ENCODE measurements around the gene LRP6.

The LRP6 gene

DNA sequence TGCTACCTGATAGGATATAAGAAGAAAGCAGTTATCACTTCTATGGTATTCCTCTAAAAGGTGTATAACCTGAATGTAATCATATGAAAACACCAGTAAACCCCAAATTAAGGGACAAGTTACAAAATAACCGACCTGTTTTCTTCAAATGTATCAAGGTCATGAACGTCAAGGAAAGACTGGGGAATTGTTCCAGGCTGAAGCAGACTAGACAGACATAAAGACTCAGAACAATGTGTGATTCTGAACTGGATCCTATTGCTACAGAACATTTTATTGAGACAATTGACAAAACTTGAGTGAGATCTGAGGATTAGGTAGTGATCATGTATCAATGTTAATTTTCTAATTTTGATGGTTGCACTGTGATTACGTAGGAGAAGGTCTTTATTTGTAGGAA, 15.4 kb upstream of the LRP6 start:
- Histone ChIP-seq H3K9ac (ENCODE audit: low read depth, low read length) (no peak overlapping the region), H3K27me3 (ENCODE audit: control insufficient read depth, insufficient read depth, low read length) (no peaks in the 10 kb centered on the region), H3K4me1 (ENCODE audit: control insufficient read depth, insufficient read depth, low read length) (peaks cover 22% of the 10 kb centered on the region), H3K36me3 (ENCODE audit: control insufficient read depth, insufficient read depth, low read length) (no peaks in the 10 kb centered on the region), H3K9me3 (ENCODE audit: control insufficient read depth, insufficient read depth, low read length) (no peaks in the 10 kb centered on the region), H3K4me3 (ENCODE audit: low read depth, low read length) (no peak overlapping the region)

DNA sequence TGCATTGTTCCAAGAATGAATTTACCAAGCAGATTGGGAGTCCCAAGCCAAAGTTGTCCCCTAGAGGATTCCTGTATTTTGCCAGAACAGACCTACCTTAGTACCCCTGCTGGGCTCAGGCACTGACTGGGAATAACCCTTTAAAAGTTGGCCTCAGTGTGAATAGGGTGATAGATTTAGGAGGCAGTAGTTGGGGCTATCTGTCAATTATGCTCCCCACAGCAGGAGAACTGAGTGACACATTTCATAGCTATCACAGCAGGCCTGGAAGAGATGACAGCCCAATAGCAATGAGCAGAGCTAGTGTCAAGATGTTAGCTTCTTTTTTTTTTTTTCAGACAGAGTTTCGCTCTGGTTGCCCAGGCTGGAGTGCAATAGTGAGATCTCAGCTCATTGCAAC, 14.3 kb upstream of the LRP6 start:
- Histone ChIP-seq H3K4me1 (ENCODE audit: control insufficient read depth, insufficient read depth, low read length) (peaks cover 22% of the 10 kb centered on the region), H3K9me3 (ENCODE audit: control insufficient read depth, insufficient read depth, low read length) (no peaks in the 10 kb centered on the region), H3K36me3 (ENCODE audit: control insufficient read depth, insufficient read depth, low read length) (no peaks in the 10 kb centered on the region), H3K4me3 (ENCODE audit: low read depth, low read length) (no peak overlapping the region), H3K9ac (ENCODE audit: low read depth, low read length) (no peak overlapping the region), H3K27me3 (ENCODE audit: control insufficient read depth, insufficient read depth, low read length) (no peaks in the 10 kb centered on the region)

DNA sequence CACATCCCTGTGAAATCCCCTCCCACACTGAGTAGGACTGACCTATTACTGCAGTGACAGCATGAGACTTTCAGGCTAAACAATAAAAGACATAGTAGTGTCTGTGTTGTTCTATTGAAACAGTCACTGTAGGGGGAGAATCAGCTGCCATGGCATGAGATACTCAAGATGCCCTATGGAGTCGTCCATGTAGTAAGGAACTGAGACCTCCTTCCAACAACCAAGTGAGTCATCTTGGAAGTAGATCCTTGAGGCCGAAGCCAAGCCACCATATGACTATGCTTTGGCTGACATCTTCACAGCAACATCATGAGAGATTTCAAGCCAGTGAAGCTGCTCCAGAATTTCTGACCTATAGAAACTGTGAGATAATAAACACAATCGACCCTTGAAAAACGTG, 12.1 kb upstream of the LRP6 start:
- no peaks in the 10 kb centered on the region for H3K9me3 ChIP-seq (ENCODE audit: control insufficient read depth, insufficient read depth, low read length)
- H3K4me3 ChIP-seq (ENCODE audit: low read depth, low read length), result no peak overlapping the region
- peaks cover 19% of the 10 kb centered on the region for H3K4me1 ChIP-seq (ENCODE audit: control insufficient read depth, insufficient read depth, low read length)
- H3K36me3 ChIP-seq (ENCODE audit: control insufficient read depth, insufficient read depth, low read length), result no peaks in the 10 kb centered on the region
- no peak overlapping the region for H3K9ac ChIP-seq (ENCODE audit: low read depth, low read length)
- H3K27me3 ChIP-seq (ENCODE audit: control insufficient read depth, insufficient read depth, low read length), result no peaks in the 10 kb centered on the region

DNA sequence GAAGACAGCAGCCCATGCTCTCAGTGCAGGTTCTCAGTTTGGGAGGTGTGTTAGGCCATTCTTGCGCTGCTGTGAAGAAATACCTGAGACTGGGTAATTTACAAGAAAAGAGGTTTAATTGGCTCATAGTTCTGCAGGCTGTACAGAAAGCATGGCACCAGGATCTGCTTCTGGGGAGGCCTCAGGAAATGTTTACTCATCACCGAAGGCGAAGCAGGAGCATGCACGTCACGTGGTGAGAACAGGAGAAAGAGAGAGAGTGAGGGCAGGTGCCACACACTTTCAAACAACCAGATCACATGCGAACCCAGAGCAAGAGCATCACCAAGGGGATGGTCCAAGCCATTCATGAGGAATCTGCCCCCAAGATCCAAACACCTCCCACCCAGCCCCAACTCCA, 9.0 kb upstream of the LRP6 start:
- H3K27me3 ChIP-seq (ENCODE audit: control insufficient read depth, insufficient read depth, low read length), result no peaks in the 10 kb centered on the region
- peaks cover 7% of the 10 kb centered on the region for H3K4me1 ChIP-seq (ENCODE audit: control insufficient read depth, insufficient read depth, low read length)
- H3K9me3 ChIP-seq (ENCODE audit: control insufficient read depth, insufficient read depth, low read length), result no peaks in the 10 kb centered on the region
- H3K36me3 ChIP-seq (ENCODE audit: control insufficient read depth, insufficient read depth, low read length), result no peaks in the 10 kb centered on the region
- H3K4me3 ChIP-seq (ENCODE audit: low read depth, low read length), result no peak overlapping the region
- no peak overlapping the region for H3K9ac ChIP-seq (ENCODE audit: low read depth, low read length)

DNA sequence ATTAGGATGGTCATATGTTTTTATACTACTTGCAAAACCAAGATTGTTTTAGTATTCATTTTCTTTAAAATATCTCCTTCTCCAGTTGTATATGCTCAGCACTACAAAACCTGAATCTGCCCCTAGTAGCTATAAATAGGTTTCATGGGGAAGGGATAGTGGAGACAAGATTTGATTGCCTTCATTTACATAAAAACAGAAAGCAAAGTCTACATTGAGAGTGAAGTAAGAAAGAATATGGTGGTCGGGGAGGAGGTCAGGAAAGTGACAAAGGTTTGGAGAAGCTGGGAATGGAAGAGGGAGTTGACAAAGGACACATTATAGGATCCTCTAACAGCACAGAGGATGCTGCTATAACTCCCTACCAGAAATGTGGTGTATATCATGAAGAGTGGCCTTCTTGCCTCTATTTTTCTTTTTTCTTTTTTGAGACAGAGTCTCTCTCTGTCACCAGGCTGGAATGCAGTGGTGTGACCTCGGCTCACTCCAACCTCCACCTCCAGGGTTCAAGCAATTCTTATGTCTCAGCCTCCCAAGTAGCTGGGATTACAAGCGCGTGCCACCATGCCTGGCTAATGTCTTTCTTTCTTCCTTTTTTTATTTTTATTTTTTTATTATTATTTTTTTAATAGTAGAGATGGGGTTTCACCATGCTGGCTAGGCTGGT, 6.6 kb upstream of the LRP6 start:
- no peaks in the 10 kb centered on the region for H3K36me3 ChIP-seq (ENCODE audit: control insufficient read depth, insufficient read depth, low read length)
- no peaks in the 10 kb centered on the region for H3K9me3 ChIP-seq (ENCODE audit: control insufficient read depth, insufficient read depth, low read length)
- H3K9ac ChIP-seq (ENCODE audit: low read depth, low read length), result no peak overlapping the region

DNA sequence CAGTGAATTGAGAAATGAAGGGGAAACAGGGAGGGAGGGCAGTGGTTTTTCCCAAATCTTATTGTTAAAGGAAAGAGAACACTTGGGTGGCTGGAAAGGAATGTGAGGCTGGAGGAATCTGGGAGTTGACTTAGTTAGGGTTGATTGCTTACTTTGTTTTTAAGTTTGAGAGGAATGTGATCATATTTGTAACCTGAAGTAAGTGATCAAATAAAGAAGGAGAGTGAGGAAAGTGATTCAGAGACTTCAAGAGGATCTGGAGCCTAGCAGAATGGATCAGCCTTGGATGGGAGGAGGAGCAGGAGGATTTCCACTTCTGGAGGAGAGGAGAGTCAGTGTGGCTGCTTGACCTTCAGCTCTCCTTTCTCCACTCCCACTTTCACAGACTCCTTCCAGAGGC, 6.0 kb upstream of the LRP6 start:
- H3K9me3 ChIP-seq (ENCODE audit: control insufficient read depth, insufficient read depth, low read length), result no peaks in the 10 kb centered on the region
- no peak overlapping the region for H3K4me3 ChIP-seq (ENCODE audit: low read depth, low read length)
- H3K9ac ChIP-seq (ENCODE audit: low read depth, low read length), result no peak overlapping the region
- no peaks in the 10 kb centered on the region for H3K36me3 ChIP-seq (ENCODE audit: control insufficient read depth, insufficient read depth, low read length)
- H3K27me3 ChIP-seq (ENCODE audit: control insufficient read depth, insufficient read depth, low read length), result no peaks in the 10 kb centered on the region
- peaks cover 6% of the 10 kb centered on the region for H3K4me1 ChIP-seq (ENCODE audit: control insufficient read depth, insufficient read depth, low read length)

More for the DNA sequence above, 6.6 kb upstream of the LRP6 start:
- Histone ChIP-seq H3K27me3 (ENCODE audit: control insufficient read depth, insufficient read depth, low read length) (no peaks in the 10 kb centered on the region), H3K4me3 (ENCODE audit: low read depth, low read length) (no peak overlapping the region), H3K4me1 (ENCODE audit: control insufficient read depth, insufficient read depth, low read length) (peaks cover 4% of the 10 kb centered on the region)

DNA sequence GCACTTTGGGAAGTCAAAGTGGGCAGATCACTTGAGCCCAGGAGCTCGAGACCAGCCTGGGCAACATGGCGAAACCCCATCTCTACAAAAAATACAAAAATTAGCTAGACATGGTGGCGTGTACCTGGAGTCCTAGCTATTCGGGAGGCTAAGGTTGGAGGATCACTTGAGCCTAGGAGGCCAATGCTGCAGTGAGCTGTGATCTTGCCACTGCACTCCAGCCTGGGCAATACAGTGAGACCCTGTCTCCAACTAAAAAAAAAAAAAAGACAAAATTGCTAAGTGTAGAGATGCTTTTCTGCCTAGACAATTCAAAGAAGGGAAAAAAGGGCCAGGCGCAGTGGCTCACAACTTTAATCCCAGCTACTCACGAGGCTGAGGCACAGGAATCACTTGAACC, 3.4 kb upstream of the LRP6 start:
- no peaks in the 10 kb centered on the region for H3K27me3 ChIP-seq (ENCODE audit: control insufficient read depth, insufficient read depth, low read length)
- no peak overlapping the region for H3K4me3 ChIP-seq (ENCODE audit: low read depth, low read length)
- no peaks in the 10 kb centered on the region for H3K36me3 ChIP-seq (ENCODE audit: control insufficient read depth, insufficient read depth, low read length)
- no peak overlapping the region for H3K9ac ChIP-seq (ENCODE audit: low read depth, low read length)
- peaks cover 7% of the 10 kb centered on the region for H3K4me1 ChIP-seq (ENCODE audit: control insufficient read depth, insufficient read depth, low read length)
- no peaks in the 10 kb centered on the region for H3K9me3 ChIP-seq (ENCODE audit: control insufficient read depth, insufficient read depth, low read length)

DNA sequence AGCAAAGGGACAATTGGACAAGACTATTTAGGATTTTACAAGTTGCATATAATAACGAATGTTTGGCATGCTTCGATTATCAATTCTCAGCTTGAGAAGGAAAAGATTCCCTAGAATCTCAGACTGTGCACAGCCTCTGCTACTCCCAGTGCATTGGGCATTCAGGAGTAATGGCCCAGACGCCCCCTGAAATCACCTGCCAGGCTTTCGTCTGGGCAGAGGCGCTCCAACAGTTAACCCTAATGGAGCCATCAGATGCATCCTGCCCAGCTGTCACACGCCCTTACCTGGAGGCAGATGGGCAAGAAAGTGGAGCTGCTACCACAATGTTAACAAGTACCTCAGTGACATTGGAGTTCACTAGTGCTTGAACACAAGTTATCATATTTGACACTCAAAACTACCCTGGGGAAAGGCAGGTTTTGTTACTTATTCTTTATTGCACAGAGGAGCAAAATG, 927 bp upstream of the LRP6 start:
- H3K9ac ChIP-seq (ENCODE audit: low read depth, low read length), result peak overlapping the region; percentile 99

DNA sequence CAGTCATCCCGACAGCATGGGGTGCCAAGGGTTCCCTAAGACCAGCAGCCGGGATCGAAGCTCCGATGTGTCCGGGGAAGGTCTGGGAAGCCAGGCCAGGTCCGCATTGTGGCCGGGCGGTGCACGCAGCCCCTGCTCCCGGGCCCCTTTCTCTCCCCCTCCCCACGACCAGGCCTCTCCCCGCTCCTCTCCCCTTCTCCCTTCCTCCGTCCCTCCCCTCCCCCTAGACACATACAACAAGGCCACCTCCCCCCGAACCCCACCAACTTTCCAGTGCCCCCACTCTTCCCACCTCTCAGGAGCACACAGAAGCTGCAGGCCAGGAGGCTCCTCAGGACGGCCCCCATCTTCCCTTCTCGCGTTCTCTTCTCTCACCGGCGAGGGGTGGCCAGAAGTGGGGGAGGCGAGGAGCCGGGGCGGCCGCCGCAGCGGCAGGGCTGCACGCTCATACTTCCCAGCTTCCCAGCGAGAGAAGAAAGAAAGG, 413 bp downstream of the LRP6 start:
- Histone ChIP-seq H3K9me3 (ENCODE audit: control insufficient read depth, insufficient read depth, low read length) (no peaks in the 10 kb centered on the region), H3K4me3 (ENCODE audit: low read depth, low read length) (peak overlapping the region; percentile 92), H3K4me1 (ENCODE audit: control insufficient read depth, insufficient read depth, low read length) (peaks cover 8% of the 10 kb centered on the region), H3K36me3 (ENCODE audit: control insufficient read depth, insufficient read depth, low read length) (no peaks in the 10 kb centered on the region), H3K27me3 (ENCODE audit: control insufficient read depth, insufficient read depth, low read length) (no peaks in the 10 kb centered on the region), H3K9ac (ENCODE audit: low read depth, low read length) (peak overlapping the region; percentile 99)

More for the DNA sequence above, 927 bp upstream of the LRP6 start:
- H3K27me3 ChIP-seq (ENCODE audit: control insufficient read depth, insufficient read depth, low read length), result no peaks in the 10 kb centered on the region
- peak overlapping the region; percentile 92 for H3K4me3 ChIP-seq (ENCODE audit: low read depth, low read length)
- H3K9me3 ChIP-seq (ENCODE audit: control insufficient read depth, insufficient read depth, low read length), result no peaks in the 10 kb centered on the region
- H3K4me1 ChIP-seq (ENCODE audit: control insufficient read depth, insufficient read depth, low read length), result peaks cover 11% of the 10 kb centered on the region
- H3K36me3 ChIP-seq (ENCODE audit: control insufficient read depth, insufficient read depth, low read length), result no peaks in the 10 kb centered on the region

DNA sequence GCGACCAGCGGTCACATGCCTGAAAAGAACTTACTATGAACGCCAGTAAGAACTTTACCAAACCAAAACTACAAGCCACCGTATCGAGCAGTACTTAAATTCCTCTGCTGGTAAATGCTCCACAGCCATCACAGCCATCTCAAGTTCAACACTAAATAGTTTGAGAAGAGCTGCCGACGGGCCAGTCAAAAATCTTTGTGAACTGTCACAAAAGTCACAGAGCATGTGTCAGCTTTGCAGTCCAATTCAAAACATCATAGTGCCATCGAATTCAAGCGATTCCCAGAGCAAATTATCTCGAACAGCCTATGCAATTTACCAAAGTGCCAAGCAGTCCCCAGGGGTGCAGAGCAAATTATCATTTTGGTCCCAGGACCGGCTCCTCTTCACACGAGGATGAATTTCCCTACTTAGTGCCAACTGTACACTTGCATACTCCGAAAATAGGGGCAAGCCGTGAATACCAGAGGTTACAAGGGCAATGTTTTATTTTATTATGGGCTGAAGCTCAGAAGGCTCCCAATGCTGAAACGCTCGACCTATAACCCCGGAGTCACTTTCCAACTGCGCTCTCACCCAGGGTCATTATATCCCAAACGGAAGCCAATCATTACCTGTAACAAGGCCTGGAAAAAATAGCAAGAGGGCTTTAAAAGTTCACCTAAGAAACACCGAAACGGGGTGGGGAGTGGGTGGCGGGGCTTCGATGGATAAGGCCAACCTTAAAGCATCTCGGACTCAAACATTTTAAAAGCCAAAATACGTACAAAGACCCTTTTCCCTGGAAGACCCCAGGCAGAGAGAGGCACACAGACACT, 1.1 kb downstream of the LRP6 start:
- Histone ChIP-seq H3K27me3 (ENCODE audit: control insufficient read depth, insufficient read depth, low read length) (no peaks in the 10 kb centered on the region), H3K36me3 (ENCODE audit: control insufficient read depth, insufficient read depth, low read length) (no peaks in the 10 kb centered on the region), H3K4me3 (ENCODE audit: low read depth, low read length) (peak overlapping the region; percentile 92), H3K9ac (ENCODE audit: low read depth, low read length) (peak overlapping the region; percentile 99), H3K4me1 (ENCODE audit: control insufficient read depth, insufficient read depth, low read length) (peaks cover 8% of the 10 kb centered on the region), H3K9me3 (ENCODE audit: control insufficient read depth, insufficient read depth, low read length) (no peaks in the 10 kb centered on the region)

DNA sequence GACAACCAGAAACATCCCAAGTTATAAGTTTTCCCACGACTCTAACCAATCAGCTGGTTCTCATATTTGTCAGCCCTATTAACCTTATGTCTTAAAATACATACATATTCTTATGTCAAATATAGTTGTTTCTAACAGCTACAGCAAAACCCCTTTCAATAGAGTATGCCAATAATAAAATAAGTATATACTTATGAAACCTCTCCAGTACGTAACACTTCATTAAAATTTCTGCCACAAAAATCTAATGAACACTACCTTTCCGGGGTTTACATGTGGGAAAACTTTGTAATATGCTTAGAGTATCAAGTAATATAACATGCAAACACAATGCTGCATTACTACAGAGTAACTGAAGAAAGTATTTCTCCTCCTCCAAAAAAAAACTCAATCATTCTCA, 1.8 kb downstream of the LRP6 start:
- no peaks in the 10 kb centered on the region for H3K9me3 ChIP-seq (ENCODE audit: control insufficient read depth, insufficient read depth, low read length)
- H3K4me1 ChIP-seq (ENCODE audit: control insufficient read depth, insufficient read depth, low read length), result peaks cover 8% of the 10 kb centered on the region
- no peaks in the 10 kb centered on the region for H3K27me3 ChIP-seq (ENCODE audit: control insufficient read depth, insufficient read depth, low read length)
- H3K36me3 ChIP-seq (ENCODE audit: control insufficient read depth, insufficient read depth, low read length), result no peaks in the 10 kb centered on the region
- peak overlapping the region; percentile 92 for H3K4me3 ChIP-seq (ENCODE audit: low read depth, low read length)
- H3K9ac ChIP-seq (ENCODE audit: low read depth, low read length), result no peak overlapping the region

DNA sequence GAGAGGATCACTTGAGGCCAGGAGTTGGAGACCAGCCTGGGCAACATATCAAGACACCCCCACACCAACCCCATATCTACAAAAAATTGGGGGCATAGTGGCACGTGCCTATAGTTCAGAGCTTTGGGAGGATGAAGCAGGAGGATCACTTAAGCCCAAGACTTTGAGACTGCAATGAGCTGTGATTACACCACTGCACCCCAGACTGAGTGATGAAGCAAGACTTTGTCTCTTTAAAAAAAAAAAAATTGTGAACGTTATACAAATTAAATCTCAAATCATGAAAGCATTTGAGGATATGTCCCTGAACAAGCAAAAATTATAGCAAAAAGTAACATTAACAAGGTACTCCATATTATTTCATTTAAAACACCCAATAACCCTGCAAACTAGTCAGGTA, 2.9 kb downstream of the LRP6 start:
- H3K9ac ChIP-seq (ENCODE audit: low read depth, low read length), result no peak overlapping the region
- H3K4me3 ChIP-seq (ENCODE audit: low read depth, low read length), result no peak overlapping the region
- peaks cover 8% of the 10 kb centered on the region for H3K4me1 ChIP-seq (ENCODE audit: control insufficient read depth, insufficient read depth, low read length)
- H3K9me3 ChIP-seq (ENCODE audit: control insufficient read depth, insufficient read depth, low read length), result no peaks in the 10 kb centered on the region
- H3K36me3 ChIP-seq (ENCODE audit: control insufficient read depth, insufficient read depth, low read length), result no peaks in the 10 kb centered on the region
- no peaks in the 10 kb centered on the region for H3K27me3 ChIP-seq (ENCODE audit: control insufficient read depth, insufficient read depth, low read length)
